Measurements from ENCODE around the gene SIPA1L3. TPM values are rescaled to one million over a fixed set of nuclear protein-coding genes. Genes with fewer than 3 reads are reported as not detected.

The SIPA1L3 gene
- total and polyA plus RNA-seq, 2 experiments from 2014 or later = 15.7 to 54.1 TPM

- H3F3A ChIP-seq (replicated peaks; ENCODE audit: low read depth) = peaks cover 26% of the 10 kb centered on the region
- TF ChIP-seq JUNB (IDR thresholded peaks at IDR 0.05; ENCODE audit: unreplicated experiment) (no peak), ZNF114 (CRISPR knock-in tag; IDR thresholded peaks at IDR 0.05) (no peak), CTCF (conservative IDR thresholded peaks at IDR 0.05; ENCODE audit: low read depth in 2 of 2) (no peak), ZNF331 (CRISPR knock-in tag; IDR thresholded peaks at IDR 0.05; ENCODE audit: low read depth) (no peak), STAT1 (IDR thresholded peaks at IDR 0.05; ENCODE audit: unreplicated experiment) (no peak), NANOG (IDR thresholded peaks at IDR 0.05; ENCODE audit: borderline replicate concordance) (no peak), EZH2phosphoT487 (IDR thresholded peaks at IDR 0.05; ENCODE audit: unreplicated experiment) (no peak), POLR2AphosphoS5 (IDR thresholded peaks at IDR 0.05; ENCODE audit: low read depth) (no peak), ETS1 (IDR thresholded peaks at IDR 0.05) (no peak), REST (IDR thresholded peaks at IDR 0.05; ENCODE audit: unreplicated experiment) (no peak), ZNF462 (CRISPR knock-in tag; IDR thresholded peaks at IDR 0.05) (no peak)
- peaks cover 8% of the 10 kb centered on the region; the same call in 1 of the 2 replicates for H3K27me3 ChIP-seq (ENCODE audit: insufficient read depth)
- H3K36me3 ChIP-seq (ENCODE audit: insufficient read depth) = no peaks in the 10 kb centered on the region
- peak overlapping the region; percentile 56; the same call in 1 of the 2 replicates for H2AFZ ChIP-seq
- Mint-ChIP-seq H3K4me3 (peak overlapping the region; percentile 74), H3K27ac (peak overlapping the region; percentile 84; the same call in 1 of the 2 replicates), H3K9me3 (no peaks in the 10 kb centered on the region; the same call in none of the 3 replicates), H3K36me3 (ENCODE audit: low read depth) (no peaks in the 10 kb centered on the region; the same call in 2 of the 3 replicates), H3K27me3 (ENCODE audit: insufficient read depth, low read depth, poor library complexity) (peaks cover 31% of the 10 kb centered on the region), H3K4me1 (peaks cover 28% of the 10 kb centered on the region)
- DNase-seq (ENCODE audit: low spot score) (no peak), ATAC-seq (peak; percentile 14)
- no peaks in the 10 kb centered on the region for H4K20me1 ChIP-seq (replicated peaks; ENCODE audit: insufficient read depth)
- H3K79me2 ChIP-seq (replicated peaks; ENCODE audit: insufficient read depth) = peaks cover 11% of the 10 kb centered on the region
- no peaks in the 10 kb centered on the region for H3K9me2 ChIP-seq (ENCODE audit: insufficient read depth)
- peak overlapping the region; percentile 80 for H3K4me2 ChIP-seq
- peaks cover 26% of the 10 kb centered on the region for H3K4me1 ChIP-seq (ENCODE audit: insufficient read depth)
- H3K4me3 ChIP-seq = peak overlapping the region; percentile 55
- H3K27ac ChIP-seq (ENCODE audit: low read depth) = no peak overlapping the region
Measured at GRCh38 chr19:38227287-38228004, 320.4 kb downstream of the SIPA1L3 start.

Data from GM23338 (cell line).